Sigmoid colon (tissue), 3 donors: ENCODE results near the gene ADRB1.

ENCODE experiments used
- CTCF ChIP-seq, 4 experiments: fragments of 450-650 bp in 3 of 4; fragments of 200-600 bp in 1 of 4; IDR thresholded peaks; one replicate each; pipeline ENCODE4 v1.5.1; 2016 to 2019; ENCODE audit warnings: antibody characterized with exemption in 4 of 4, mild to moderate bottlenecking in 3 of 4, moderate library complexity in 2 of 4
- POLR2A ChIP-seq, 2 donors: fragments of 450-650 bp; IDR thresholded peaks; one replicate each; pipeline ENCODE4 v1.6.1; 2016; ENCODE audit warnings: antibody characterized with exemption in 2 of 2, mild to moderate bottlenecking in 2 of 2, moderate library complexity in 2 of 2

GRCh38 chr10:114033566-114033965 lies 10.1 kb upstream of the ADRB1 start:
- no peak for TF ChIP-seq POLR2A (IDR thresholded peaks at IDR 0.05)
- TF ChIP-seq CTCF (IDR thresholded peaks at IDR 0.05): no peak
